A549 (cell line): ENCODE results near the gene DGKA.

ENCODE experiments used
- CTCF ChIP-seq: fragments of >200 bp; sonication (Bioruptor Twin); formaldehyde crosslinking; IDR thresholded peaks from 3 replicates; pipeline ENCODE4 v1.5.1; 2016
- ESRRA ChIP-seq: fragments of 150-350 bp; IDR thresholded peaks from 2 replicates; pipeline ENCODE4 v1.6.1; 2014; ENCODE audit warnings: mild to moderate bottlenecking, low read length, borderline replicate concordance
- MAX ChIP-seq: IDR thresholded peaks from 2 replicates; pipeline ENCODE4 v1.6.1; 2012

- TF ChIP-seq MAX (no peak), CTCF (no peak), ESRRA (no peak)
Observed at GRCh38 chr12:55942055-55942454, 11.1 kb downstream of the DGKA start.
